GM21825 (cell line): Measurements from ENCODE around the gene ADGRE1.

Experiments
- ATAC-seq: cut with Tn5 transposase; IDR thresholded peaks from one replicate; pipeline ENCODE4 v1.9.1; 2021; ENCODE audit warnings: mild to moderate bottlenecking, moderate library complexity; ENCODE audit not compliant: unreplicated experiment

Gene ADGRE1

GRCh38 chr19:6876748-6877147, 10.6 kb upstream of the ADGRE1 start:
- ATAC-seq = no peak

- ATAC-seq = no peak
Measured at GRCh38 chr19:6877766-6878165, 9.6 kb upstream of the ADGRE1 start.

DNA sequence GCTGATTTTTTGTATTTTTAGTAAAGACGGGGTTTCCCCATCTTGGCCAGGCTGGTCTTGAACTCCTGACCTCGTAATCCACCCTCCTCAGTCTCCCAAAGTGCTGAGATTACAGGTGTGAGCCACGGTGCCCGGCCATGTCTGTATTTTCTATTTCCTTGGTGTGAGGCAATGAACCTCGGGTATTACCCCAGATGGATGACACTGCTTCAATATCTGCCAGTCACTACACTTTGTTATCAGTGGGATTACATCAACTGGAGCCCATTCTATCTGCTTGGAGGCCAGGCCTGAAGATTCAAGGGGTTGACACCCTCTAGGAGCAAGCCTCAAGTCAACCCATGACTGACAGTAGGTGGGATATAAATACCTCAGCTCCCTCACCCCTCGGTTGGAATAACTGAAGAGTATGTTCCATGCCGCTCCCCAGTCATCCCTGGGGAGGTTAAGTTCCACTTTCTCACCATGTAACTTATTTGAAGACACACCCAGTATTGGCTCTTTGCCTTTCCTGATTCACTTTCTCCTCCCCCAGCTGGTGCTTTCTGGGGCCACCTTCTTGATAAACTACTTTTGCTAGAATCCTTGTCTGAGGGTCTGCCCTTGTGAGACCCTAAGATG, 992 bp upstream of the ADGRE1 start:
- ATAC-seq = no peak

- ATAC-seq = no peak
Measured at GRCh38 chr19:6888967-6889366, 1.6 kb downstream of the ADGRE1 start.

DNA sequence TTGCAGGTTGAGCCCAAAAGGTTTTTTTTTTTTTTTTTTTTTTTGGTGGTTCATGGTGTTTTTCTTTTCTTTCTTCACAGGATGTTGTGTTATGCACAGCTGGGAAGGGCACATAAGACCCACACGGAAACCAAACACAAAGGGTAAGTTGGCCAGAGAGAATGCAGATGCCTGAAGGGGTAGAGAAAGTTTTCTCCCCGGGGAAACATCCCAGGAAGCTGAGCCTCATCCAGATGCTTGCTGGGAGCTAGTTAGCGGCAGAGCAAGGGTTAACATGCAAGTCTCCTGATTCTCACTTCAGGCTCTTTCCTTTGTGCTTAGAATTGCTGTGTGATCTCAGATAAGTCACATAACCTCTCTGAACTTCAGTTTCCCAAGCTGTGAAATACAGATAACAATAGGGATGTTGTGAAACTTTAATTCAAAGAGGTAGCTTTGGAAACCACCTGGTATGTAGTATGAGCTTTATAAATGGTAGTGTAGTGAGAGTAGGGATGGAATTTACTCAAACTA, 3.1 kb downstream of the ADGRE1 start:
- no peak for ATAC-seq

- no peak for ATAC-seq
Measured at GRCh38 chr19:6890938-6891337, 3.6 kb downstream of the ADGRE1 start.

GRCh38 chr19:6891761-6892385, 4.5 kb downstream of the ADGRE1 start:
- ATAC-seq = no peak

DNA sequence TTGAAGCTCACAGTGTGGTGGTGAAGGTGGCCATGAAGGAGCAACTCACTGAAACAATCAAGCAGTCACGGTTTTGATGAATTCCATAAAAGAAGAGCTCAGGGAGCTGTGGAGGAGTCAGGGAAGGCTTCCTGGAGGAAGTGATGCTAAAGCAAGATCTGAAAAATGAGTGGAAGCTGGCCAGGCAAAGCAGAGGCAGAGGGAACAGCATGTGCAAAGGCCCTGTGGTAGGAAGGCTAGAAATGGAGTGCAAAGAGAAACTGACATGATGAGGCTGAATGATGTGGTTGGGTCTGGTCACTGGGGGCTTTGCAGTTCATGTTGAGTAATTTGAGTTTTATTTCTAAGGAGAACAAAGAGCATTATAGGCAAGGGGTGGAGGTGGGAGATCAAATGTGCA, 6.9 kb downstream of the ADGRE1 start:
- ATAC-seq = no peak

- ATAC-seq = no peak
Measured at GRCh38 chr19:6903446-6903845, 16.1 kb downstream of the ADGRE1 start.

DNA sequence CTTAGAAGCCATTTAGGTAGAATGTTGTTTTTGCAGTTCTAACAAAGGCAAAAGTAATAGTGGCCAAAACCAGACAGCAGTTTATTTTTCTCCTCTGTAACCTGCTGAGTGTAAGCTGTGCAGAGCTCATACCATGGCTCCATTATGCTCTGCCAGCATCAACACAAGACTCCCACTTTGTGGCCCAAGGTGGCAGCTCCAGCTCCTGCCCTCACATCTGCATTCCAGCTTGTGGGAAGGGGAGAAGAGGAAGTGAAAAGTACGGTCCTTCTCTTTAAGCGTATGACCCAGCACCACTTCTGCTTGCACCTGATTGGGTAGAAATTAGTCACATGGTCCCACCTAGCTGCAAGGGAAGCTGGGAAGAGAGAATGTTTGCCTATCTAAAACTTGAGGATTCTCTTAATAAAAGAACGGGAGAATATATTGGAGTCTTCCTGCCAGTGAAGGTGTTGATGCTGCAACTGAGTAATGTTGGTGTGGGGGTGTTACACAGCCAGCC, 19.2 kb downstream of the ADGRE1 start:
- no peak for ATAC-seq

DNA sequence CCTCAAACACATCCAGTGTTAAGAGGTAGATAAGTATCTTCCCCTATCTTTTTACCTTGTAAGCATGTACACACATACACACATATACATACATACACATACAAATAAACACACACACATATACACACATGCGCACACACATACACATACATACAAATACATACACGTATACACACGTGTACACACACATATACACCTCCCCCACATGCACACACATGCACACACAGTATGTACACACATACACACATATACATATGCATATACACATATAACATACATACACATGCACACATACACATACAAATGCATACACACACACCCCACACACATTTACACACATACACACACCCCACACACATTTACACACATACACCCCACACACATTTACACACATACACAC, 24.1 kb downstream of the ADGRE1 start:
- ATAC-seq = no peak

- no peak for ATAC-seq
Measured at GRCh38 chr19:6914321-6914720, 26.9 kb downstream of the ADGRE1 start.

DNA sequence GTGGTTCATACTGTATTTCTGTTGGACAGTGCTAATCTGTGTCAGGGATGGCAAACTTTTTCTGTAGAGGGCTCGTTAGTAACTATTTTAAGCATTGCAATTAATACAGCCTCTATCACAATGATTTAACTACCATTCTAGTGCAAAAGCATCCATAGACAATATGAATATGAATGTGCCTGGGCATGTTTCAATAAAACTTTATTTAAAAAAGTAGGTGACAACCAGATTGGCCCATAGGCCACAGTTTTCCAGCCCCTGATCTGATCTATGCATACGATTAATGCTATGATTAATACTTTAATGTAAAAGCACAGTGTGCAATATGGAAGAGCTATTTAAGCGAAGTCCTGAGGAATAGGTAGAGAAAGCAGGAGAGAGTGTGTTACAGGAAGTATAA, 29.6 kb downstream of the ADGRE1 start:
- ATAC-seq = no peak

- ATAC-seq = no peak
Measured at GRCh38 chr19:6925386-6925785, 38.0 kb downstream of the ADGRE1 start.

DNA sequence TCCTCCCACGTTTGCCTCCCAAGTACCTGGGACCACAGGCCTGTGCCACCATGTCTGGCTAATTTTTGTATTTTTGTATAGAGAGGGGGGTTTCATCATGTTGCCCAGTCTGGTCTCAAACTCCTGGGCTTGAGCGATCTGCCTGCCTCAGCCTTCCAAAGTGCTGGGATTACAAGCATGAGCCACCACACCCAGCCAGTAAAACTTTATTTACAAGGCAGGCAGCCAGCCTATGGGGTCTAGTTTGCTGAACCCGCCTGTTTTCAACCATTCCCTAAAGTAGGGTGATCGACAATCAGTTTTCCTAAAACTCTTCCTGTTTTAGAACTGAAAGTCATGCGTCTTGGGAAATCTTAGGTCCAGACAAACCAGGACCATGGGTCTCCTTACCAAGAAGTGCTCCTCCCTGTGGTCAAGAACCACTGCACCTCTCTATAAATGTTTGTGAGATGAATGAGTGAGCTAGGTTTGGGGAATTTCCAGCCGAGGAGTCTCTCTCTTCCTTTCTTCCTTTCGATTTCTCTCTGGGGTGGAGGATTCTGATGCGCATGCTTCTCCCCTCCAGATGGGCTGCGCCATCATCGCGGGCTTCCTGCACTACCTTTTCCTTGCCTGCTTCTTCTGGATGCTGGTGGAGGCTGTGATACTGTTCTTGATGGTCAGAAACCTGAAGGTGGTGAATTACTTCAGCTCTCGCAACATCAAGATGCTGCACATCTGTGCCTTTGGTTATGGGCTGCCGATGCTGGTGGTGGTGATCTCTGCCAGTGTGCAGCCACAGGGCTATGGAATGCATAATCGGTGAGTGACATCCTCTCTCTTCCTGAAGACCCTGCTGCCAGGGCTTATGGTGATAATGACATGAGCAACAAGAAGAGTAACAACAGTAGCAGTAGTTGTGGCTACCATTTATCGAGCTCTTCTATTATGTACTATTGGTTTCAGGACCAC, 38.7 kb downstream of the ADGRE1 start:
- no peak for ATAC-seq

DNA sequence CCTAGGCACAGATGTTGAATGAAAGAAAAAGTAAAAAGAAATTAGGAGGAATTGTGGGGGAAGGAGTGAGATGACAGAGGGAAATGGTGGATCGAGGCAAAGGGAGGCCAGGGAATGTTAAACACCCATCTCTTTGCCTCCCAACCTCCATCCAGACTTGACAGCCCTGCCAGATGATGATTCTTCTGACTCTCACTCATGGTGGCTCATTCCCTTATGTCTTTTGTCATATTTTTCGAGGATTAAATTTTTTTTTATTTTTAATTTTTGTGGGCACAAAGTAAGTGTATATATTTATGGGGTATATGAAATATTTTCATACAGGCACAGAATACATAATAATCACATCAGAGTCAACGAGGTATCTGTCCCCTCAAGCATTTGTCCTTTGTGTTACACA, 42.8 kb downstream of the ADGRE1 start:
- ATAC-seq = no peak

DNA sequence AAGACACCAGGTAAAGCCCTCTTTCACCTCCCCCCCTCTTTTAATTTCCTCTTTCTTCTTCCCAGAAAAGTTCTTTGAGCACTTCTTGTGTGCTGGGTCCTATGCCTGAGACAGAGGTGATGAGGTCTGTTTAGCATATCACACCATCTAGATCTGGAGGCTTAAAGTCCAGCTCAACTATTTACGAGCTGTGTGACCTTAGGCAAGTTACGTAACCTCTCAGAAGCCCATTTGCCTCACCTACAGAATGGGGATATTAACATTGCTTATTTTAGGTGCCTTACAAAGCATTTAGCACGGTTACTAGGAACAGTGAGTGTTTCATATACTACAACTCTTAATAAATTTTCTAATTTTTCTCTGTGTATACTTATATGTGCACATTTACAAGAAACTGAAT, 47.7 kb downstream of the ADGRE1 start:
- ATAC-seq = no peak

DNA sequence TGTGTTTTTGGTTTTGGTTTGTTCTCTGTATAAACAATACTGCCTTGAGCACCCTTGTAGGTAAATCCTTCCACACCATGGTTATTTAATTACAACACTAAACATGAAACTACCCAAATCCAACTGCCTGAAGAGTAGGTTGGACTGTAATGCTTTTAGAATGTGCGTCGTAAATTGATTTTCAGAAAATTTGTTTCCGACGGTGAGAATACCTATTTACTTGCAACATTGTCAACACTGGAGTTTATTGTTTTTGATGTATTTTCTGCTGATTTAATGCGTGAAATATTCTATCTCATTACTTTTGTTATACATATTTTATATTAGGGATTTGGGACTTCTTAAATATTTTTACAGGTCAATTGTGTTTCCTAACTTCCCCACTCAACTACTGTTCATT, 48.2 kb downstream of the ADGRE1 start:
- no peak for ATAC-seq

DNA sequence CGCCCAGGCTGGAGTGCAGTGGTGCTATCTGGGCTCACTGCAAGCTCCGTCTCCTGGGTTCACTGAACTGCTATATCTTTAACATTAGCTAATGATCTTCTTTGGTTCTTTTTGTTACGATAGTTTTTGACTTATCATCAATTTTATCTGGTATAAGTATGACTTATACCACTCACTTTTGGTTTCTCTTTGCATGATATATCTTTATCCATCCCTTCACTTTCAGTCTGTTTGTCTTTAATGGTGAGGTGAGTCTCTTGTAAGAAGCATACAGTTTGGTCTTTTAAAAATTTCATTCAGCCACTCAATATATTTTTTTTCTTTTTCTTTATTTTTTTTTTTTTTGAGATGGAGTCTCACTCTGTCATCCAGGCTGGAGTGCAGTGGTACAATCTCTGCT, 58.4 kb downstream of the ADGRE1 start:
- no peak for ATAC-seq

GRCh38 chr19:6947745-6948144, 60.4 kb downstream of the ADGRE1 start:
- peak; percentile 61 for ATAC-seq

GRCh38 chr19:6948884-6949283, 61.5 kb downstream of the ADGRE1 start:
- ATAC-seq = no peak

- no peak for ATAC-seq
Measured at GRCh38 chr19:6952956-6953355, 65.6 kb downstream of the ADGRE1 start.
